ENCODE measurements around the gene DIDO1. TPM values are rescaled to one million over a fixed set of nuclear protein-coding genes. Genes with fewer than 3 reads are reported as not detected.

Gene DIDO1
- total and polyA plus RNA-seq, 12 donors = 16.0 to 44.6 (median 37.0) TPM

GRCh38 chr20:62908971-62909791 is 17.1 kb downstream of the DIDO1 start:
- DNase-seq (no peak), ATAC-seq (no peak)
- H3K27ac ChIP-seq = no peak overlapping the region
- intact Hi-C loops (cut with DNase I) = no loop called here
- no peak for TF ChIP-seq CTCF (IDR thresholded peaks at IDR 0.05)
- WGBS, 2 donors = 85 to 88% methylated on average over 18 of the region's 18 CpGs
- H3K36me3 ChIP-seq = peaks cover 5 to 100% (median 73%) of the 10 kb centered on the region in 9 donors
- no peaks in the 10 kb centered on the region for H3K9me3 ChIP-seq
- no peak overlapping the region for H3K4me3 ChIP-seq
- H3K27me3 ChIP-seq = no peaks in the 10 kb centered on the region
- H3K4me1 ChIP-seq = peaks cover 12 to 39% (median 21%) of the 10 kb centered on the region in 9 donors

DNA sequence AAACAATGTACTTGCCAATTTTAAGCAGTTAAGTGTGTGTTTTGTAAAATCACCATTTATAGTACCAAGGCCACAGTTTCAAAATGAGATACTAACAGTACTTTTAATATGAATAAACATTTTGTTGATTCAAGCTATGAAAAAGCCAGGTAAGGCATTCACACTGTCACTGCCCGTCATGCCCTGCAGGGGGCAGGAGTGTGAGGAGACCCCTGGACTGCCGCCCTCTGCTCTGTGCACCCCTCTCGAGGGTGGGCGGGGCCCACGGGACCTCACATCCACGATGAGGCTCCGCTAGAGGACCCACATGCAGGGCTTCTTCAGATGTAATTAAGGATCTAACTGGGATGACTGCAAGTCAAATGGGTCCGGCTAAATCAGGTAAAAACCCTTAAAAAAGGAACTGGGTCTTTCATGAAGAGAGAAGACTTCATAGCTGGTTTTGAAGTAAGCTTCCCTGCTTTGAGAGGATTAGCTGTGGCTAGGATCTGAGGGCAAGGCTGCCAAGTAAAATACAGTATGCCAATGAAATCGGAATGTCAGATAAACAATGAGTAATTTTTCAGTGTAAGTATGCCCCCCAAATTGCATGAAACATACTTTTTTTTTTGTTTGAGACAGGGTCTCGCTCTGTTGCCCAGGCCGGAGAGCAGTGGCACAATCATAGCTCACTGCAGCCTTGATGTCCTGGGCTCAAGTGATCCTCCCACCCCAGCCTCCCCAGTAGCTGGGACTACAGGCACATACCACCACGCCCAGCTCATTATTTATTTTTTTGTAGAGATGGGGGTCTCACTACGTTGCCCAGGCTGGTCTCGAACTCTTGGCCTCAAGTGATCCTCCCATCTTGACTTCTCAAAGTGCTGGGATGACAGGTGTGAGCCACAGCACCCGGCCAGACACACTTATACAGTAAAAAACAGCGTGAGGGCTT is 18.7 kb downstream of the DIDO1 start:
- H3K36me3 ChIP-seq = peaks cover 5 to 100% (median 83%) of the 10 kb centered on the region in 9 donors
- H3K4me3 ChIP-seq = no peak overlapping the region
- DNase-seq (no peak), ATAC-seq (no peak)
- no peaks in the 10 kb centered on the region for H3K27me3 ChIP-seq
- peaks cover 0 to 27% (median 6%) of the 10 kb centered on the region in 9 donors for H3K4me1 ChIP-seq
- intact Hi-C loops (cut with DNase I) = no loop called here
- H3K9me3 ChIP-seq = no peaks in the 10 kb centered on the region
- peak in 8 of 9 donors; percentile 23 to 56 (median 40) for TF ChIP-seq CTCF (IDR thresholded peaks at IDR 0.05)
- WGBS, 2 donors = 73 to 75% methylated on average over 16 of the region's 16 CpGs
- no peak overlapping the region for H3K27ac ChIP-seq

DNA sequence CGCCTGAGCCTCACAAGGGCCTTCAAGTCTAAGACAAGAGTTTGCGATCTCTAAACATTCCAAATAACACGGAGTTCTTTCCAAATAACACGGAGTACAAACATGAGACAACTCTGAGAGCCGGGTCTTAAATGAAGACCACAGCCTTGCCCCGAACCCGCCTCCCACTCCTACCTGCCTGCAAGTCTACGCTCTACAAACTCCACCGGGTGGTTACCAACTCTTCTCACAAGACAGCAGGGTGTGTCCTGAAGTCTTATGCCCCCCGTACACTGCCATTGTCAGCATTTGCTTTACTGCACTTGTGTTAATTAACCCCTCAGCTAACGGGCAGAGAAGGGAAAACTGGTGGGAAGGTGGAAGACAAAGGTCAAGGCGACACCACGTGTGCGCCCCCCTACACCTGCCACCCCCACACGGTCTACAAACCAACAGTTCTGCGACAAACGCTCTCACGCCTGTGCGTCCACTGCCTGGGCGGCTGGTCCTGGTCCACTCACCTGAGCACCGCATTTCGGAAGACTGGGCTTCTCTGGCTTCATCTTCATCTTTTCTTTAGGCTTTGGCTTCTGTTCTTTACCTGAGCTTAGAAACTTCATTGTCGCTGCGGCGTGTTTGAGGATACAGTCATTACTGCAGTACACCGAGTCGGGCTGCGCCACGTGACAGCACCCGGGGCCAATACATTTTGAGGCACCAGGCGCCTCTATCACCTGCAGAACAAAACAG is 19.5 kb downstream of the DIDO1 start:
- 89 to 92% methylated on average over 31 of the region's 31 CpGs for WGBS, 2 donors
- Histone ChIP-seq H3K27me3 (no peaks in the 10 kb centered on the region), H3K4me3 (no peak overlapping the region), H3K9me3 (no peaks in the 10 kb centered on the region), H3K36me3 (peaks cover 5 to 100% (median 83%) of the 10 kb centered on the region in 9 donors), H3K27ac (no peak overlapping the region), H3K4me1 (peaks cover 0 to 20% (median 4%) of the 10 kb centered on the region in 9 donors)
- no peak for TF ChIP-seq CTCF (IDR thresholded peaks at IDR 0.05)
- intact Hi-C loops (cut with DNase I) = no loop called here
- ATAC-seq = no peak
- no peak for DNase-seq

- intact Hi-C loops (cut with DNase I) = no loop called here
Observed at GRCh38 chr20:62906209-62906608, 20.1 kb downstream of the DIDO1 start.

More at GRCh38 chr20:62906209-62906608, 20.1 kb downstream of the DIDO1 start:
- TF ChIP-seq CTCF (IDR thresholded peaks at IDR 0.05) = no peak
- Histone ChIP-seq H3K27ac (no peak overlapping the region), H3K9me3 (no peaks in the 10 kb centered on the region), H3K36me3 (peaks cover 5 to 100% (median 78%) of the 10 kb centered on the region in 9 donors), H3K4me1 (peaks cover 0 to 22% (median 4%) of the 10 kb centered on the region in 9 donors), H3K4me3 (no peak overlapping the region), H3K27me3 (no peaks in the 10 kb centered on the region)
- peak; percentile 53 to 58 for DNase-seq
- WGBS, 2 donors = 57 to 76% methylated on average over 16 of the region's 16 CpGs
- peak in 6 of 8 donors; percentile 41 to 75 (median 69) for ATAC-seq
